Panc1 (cell line): ENCODE results near the gene GLOD4. TPM values are rescaled to one million over a fixed set of nuclear protein-coding genes. Genes with fewer than 3 reads are reported as not detected.
"Not testable (repeated sequence)": the region's sequence is repeated elsewhere in the genome, so short reads cannot be mapped to it uniquely, and the experiment has no call there.

Experiments
- ATAC-seq: fragments of 200-7000 bp; cut with Tn5 transposase; 2 replicates; pipeline ENCODE4 v1.9.1; 2020; ENCODE audit warnings: mild to moderate bottlenecking, moderate library complexity
- BruUV-seq: library from RNA; stranded (reverse); fragments of 400-500 nt; replicated peaks from 2 replicates; lab custom pipeline; 2021; lab: Mats Ljungman, UMichigan
- CTCF ChIA-PET: fragments of 300-600 bp; sonication (Branson Sonifier 250); formaldehyde crosslinking; loops from one replicate; lab custom pipeline; 2022; ENCODE audit warnings: antibody characterized with exemption; lab: Charles Lee
- POLR2A ChIA-PET: fragments of 300-600 bp; sonication (Branson Sonifier 250); formaldehyde crosslinking; loops from one replicate; lab custom pipeline; 2022; ENCODE audit warnings: antibody characterized with exemption; lab: Charles Lee
- DNase-seq: peaks from one replicate; pipeline ENCODE4 v3.0.0-alpha.2; 2010; ENCODE audit warnings: low read depth, low spot score
- H3K27ac ChIP-seq: 2 replicates; pipeline ENCODE4 v1.5.1; 2011; ENCODE audit warnings: mild to moderate bottlenecking, low read length, inconsistent platforms
- H3K27me3 ChIP-seq: fragments of 200-500 bp; sonication (Bioruptor generic); 2 replicates; pipeline ENCODE4 v1.6.0; 2014; ENCODE audit warnings: low read length, inconsistent platforms; ENCODE audit not compliant: control insufficient read depth, insufficient read depth
- H3K36me3 ChIP-seq: fragments of 200-500 bp; sonication (Bioruptor generic); 2 replicates; pipeline ENCODE4 v1.5.1; 2014; ENCODE audit warnings: inconsistent platforms, mild to moderate bottlenecking, low read length, moderate library complexity; ENCODE audit not compliant: control insufficient read depth, insufficient read depth
- H3K4me1 ChIP-seq: 2 replicates; pipeline ENCODE4 v1.5.1; 2011; ENCODE audit warnings: inconsistent platforms, mild to moderate bottlenecking, low read length, moderate library complexity; ENCODE audit not compliant: control insufficient read depth, insufficient read depth
- H3K4me3 ChIP-seq, 2 experiments: 2 replicates each; pipeline ENCODE4 v1.5.1; 2011 to 2012; ENCODE audit warnings: low read depth in 2 of 2, low read length in 2 of 2, mild to moderate bottlenecking in 2 of 2, inconsistent platforms in 1 of 2, moderate library complexity in 1 of 2
- H3K9me3 ChIP-seq: fragments of 200-500 bp; sonication (Bioruptor generic); 2 replicates; pipeline ENCODE4 v1.5.1; 2014; ENCODE audit warnings: low read depth, mild to moderate bottlenecking, inconsistent platforms, low read length, moderate library complexity; ENCODE audit not compliant: control insufficient read depth, insufficient read depth
- POLR2AphosphoS5 ChIP-seq: IDR thresholded peaks from 2 replicates; pipeline ENCODE4 v1.6.1; 2012; ENCODE audit warnings: mild to moderate bottlenecking, low read depth, low read length, moderate library complexity
- SIN3A ChIP-seq: IDR thresholded peaks from 2 replicates; pipeline ENCODE4 v1.6.1; 2012; ENCODE audit warnings: low read depth, mild to moderate bottlenecking, low read length, moderate library complexity, borderline replicate concordance; ENCODE audit not compliant: insufficient read depth
- TCF7L2 ChIP-seq: IDR thresholded peaks from 2 replicates; pipeline ENCODE4 v1.6.1; 2011; ENCODE audit warnings: mild to moderate bottlenecking, low read depth, low read length, inconsistent platforms
- in situ Hi-C: cut with HindIII; loops from 2 replicates; pipeline ENCODE4 v1.10.0; 2016; ENCODE audit warnings: low sequenced_read_pairs, low pct_unique_long_range_greater_than_20kb
- intact Hi-C: fragments of 100-400 bp; cut with micrococcal nuclease; formaldehyde crosslinking; loops from one replicate; pipeline ENCODE4 v1.10.0; 2022; ENCODE audit not compliant: unreplicated experiment
- total RNA-seq: library from RNA; stranded (reverse); gene quantifications from one replicate; pipeline ENCODE4 v1.2.1, GENCODE V29; 2021; ENCODE audit not compliant: unreplicated experiment
- TF ChIP-seq, protein P1 (sequence below): fragments of 450-650 bp; IDR thresholded peaks from 2 replicates; pipeline ENCODE4 v1.5.1; 2017; ENCODE audit warnings: mild to moderate bottlenecking
- TF ChIP-seq, protein P2 (sequence below), 2 experiments: IDR thresholded peaks; 2 replicates each; pipeline ENCODE4 v1.6.1; 2011 to 2012; ENCODE audit warnings: low read depth in 2 of 2, control low read depth in 1 of 2, low read length in 1 of 2, mild to moderate bottlenecking in 1 of 2, moderate library complexity in 1 of 2; ENCODE audit not compliant: insufficient read depth in 1 of 2

GLOD4 gene
- total RNA-seq, 1 experiment from 2014 or later = 57.8 TPM

DNA sequence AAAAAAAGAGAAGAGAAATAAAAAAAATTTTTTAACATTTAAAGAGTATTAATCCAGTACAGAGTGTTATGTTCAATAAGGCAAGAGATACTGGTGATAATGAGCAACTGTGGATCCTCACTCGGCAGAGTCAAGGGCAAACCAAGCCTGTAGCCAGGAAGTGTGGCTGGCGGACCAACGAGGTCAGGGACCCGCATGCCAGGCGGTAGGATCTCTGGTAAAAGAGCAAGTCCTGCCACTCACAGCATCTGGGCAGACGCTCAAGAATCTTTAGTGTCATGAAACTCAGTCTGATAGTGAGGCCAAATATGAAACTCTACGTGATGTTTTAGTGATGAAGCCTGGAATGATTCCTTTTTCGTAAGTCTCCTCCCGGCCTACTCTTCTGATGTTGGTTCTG is 21.7 kb downstream of the GLOD4 start:
- ChIA-PET POLR2A (no interaction called here), CTCF (no interaction called here)
- DNase-seq (no peak), ATAC-seq (no peak)
- no peak overlapping the region for H3K4me3 ChIP-seq
- TF ChIP-seq POLR2AphosphoS5 (no peak), SIN3A (no peak), TCF7L2 (no peak)
- TF ChIP-seq, protein P1, sequence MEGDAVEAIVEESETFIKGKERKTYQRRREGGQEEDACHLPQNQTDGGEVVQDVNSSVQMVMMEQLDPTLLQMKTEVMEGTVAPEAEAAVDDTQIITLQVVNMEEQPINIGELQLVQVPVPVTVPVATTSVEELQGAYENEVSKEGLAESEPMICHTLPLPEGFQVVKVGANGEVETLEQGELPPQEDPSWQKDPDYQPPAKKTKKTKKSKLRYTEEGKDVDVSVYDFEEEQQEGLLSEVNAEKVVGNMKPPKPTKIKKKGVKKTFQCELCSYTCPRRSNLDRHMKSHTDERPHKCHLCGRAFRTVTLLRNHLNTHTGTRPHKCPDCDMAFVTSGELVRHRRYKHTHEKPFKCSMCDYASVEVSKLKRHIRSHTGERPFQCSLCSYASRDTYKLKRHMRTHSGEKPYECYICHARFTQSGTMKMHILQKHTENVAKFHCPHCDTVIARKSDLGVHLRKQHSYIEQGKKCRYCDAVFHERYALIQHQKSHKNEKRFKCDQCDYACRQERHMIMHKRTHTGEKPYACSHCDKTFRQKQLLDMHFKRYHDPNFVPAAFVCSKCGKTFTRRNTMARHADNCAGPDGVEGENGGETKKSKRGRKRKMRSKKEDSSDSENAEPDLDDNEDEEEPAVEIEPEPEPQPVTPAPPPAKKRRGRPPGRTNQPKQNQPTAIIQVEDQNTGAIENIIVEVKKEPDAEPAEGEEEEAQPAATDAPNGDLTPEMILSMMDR = no peak
- TF ChIP-seq, protein P2, sequence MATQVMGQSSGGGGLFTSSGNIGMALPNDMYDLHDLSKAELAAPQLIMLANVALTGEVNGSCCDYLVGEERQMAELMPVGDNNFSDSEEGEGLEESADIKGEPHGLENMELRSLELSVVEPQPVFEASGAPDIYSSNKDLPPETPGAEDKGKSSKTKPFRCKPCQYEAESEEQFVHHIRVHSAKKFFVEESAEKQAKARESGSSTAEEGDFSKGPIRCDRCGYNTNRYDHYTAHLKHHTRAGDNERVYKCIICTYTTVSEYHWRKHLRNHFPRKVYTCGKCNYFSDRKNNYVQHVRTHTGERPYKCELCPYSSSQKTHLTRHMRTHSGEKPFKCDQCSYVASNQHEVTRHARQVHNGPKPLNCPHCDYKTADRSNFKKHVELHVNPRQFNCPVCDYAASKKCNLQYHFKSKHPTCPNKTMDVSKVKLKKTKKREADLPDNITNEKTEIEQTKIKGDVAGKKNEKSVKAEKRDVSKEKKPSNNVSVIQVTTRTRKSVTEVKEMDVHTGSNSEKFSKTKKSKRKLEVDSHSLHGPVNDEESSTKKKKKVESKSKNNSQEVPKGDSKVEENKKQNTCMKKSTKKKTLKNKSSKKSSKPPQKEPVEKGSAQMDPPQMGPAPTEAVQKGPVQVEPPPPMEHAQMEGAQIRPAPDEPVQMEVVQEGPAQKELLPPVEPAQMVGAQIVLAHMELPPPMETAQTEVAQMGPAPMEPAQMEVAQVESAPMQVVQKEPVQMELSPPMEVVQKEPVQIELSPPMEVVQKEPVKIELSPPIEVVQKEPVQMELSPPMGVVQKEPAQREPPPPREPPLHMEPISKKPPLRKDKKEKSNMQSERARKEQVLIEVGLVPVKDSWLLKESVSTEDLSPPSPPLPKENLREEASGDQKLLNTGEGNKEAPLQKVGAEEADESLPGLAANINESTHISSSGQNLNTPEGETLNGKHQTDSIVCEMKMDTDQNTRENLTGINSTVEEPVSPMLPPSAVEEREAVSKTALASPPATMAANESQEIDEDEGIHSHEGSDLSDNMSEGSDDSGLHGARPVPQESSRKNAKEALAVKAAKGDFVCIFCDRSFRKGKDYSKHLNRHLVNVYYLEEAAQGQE (IDR thresholded peaks at IDR 0.05; ENCODE audit: insufficient read depth in 1 of 2, low read depth in 2 of 2, low read length in 1 of 2) = no peak
- no peaks in the 10 kb centered on the region for H3K27me3 ChIP-seq
- H3K36me3 ChIP-seq = peaks cover 15% of the 10 kb centered on the region
- in situ Hi-C loops (no loop called here), intact Hi-C loops (no loop called here)
- H3K4me1 ChIP-seq = no peaks in the 10 kb centered on the region
- H3K9me3 ChIP-seq = no peaks in the 10 kb centered on the region
- no peak overlapping the region for H3K27ac ChIP-seq
- BruUV-seq = no TSS peak

GRCh38 chr17:759964-760363 is 22.1 kb downstream of the GLOD4 start:
- TF ChIP-seq, protein P2 (IDR thresholded peaks at IDR 0.05; ENCODE audit: insufficient read depth in 1 of 2, low read depth in 2 of 2, low read length in 1 of 2) = no peak
- TF ChIP-seq, protein P1 = no peak
- TF ChIP-seq TCF7L2 (no peak), SIN3A (no peak), POLR2AphosphoS5 (no peak)
- Histone ChIP-seq H3K27ac (no peak overlapping the region), H3K27me3 (no peaks in the 10 kb centered on the region), H3K4me3 (no peak overlapping the region), H3K4me1 (no peaks in the 10 kb centered on the region), H3K9me3 (no peaks in the 10 kb centered on the region), H3K36me3 (peaks cover 15% of the 10 kb centered on the region)
- POLR2A ChIA-PET = no interaction called here
- DNase-seq (no peak), ATAC-seq (no peak)
- CTCF ChIA-PET = no interaction called here
- no TSS peak for BruUV-seq
- in situ Hi-C loops = no loop called here
- intact Hi-C loops = no loop called here

DNA sequence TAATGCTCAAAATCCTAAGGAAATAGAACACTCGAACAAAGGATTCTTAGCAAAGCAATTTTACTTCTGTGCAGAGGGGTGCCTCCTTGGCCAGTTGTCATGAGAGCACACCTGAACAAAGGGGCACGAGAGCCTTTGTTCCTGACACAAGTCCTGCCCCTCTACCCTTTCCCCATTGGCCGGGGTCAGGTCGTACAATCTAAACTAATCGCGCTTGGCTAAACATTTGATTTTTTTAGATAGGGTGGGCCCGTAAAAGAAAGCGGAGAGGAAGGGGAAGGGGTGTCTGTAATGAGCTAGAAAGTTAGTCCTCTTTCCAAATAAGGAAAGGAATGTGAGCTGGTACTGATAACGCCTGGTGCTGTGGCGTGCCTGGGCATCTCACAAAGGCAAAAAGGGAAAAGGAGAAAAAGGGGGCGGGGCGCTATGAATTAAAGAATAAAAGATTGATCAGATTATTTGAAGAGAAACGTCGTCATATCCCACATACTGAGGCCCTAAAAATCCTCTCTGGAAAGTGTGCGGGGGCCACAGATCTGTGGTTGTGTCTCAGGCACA is 26.0 kb downstream of the GLOD4 start:
- H3K4me3 ChIP-seq, BruUV-seq, in situ Hi-C loops, H3K27me3 ChIP-seq, DNase-seq, H3K27ac ChIP-seq, POLR2A ChIA-PET, ATAC-seq, CTCF ChIA-PET, H3K9me3 ChIP-seq, intact Hi-C loops, H3K4me1 ChIP-seq: not testable (repeated sequence)
- peaks cover 17% of the 10 kb centered on the region for H3K36me3 ChIP-seq
